Kasumi-1 (cell line): Measurements from ENCODE around the gene DDT.
"Not testable (repeated sequence)": the region's sequence is repeated elsewhere in the genome, so short reads cannot be mapped to it uniquely, and the experiment has no call there.

Source experiments
- DNase-seq, 2 experiments: peaks; one replicate each; lab custom pipeline; 2025; lab: John Stamatoyannopoulos, UW

Gene DDT

GRCh38 chr22:23989583-23990244 is 15.5 kb upstream of the DDT start:
- not testable (repeated sequence) for DNase-seq

GRCh38 chr22:23986538-23987178 is 12.4 kb upstream of the DDT start:
- not testable (repeated sequence) for DNase-seq

- not testable (repeated sequence) for DNase-seq
These were observed 11.8 kb upstream of the DDT start for GRCh38 chr22:23986089-23986488.

DNA sequence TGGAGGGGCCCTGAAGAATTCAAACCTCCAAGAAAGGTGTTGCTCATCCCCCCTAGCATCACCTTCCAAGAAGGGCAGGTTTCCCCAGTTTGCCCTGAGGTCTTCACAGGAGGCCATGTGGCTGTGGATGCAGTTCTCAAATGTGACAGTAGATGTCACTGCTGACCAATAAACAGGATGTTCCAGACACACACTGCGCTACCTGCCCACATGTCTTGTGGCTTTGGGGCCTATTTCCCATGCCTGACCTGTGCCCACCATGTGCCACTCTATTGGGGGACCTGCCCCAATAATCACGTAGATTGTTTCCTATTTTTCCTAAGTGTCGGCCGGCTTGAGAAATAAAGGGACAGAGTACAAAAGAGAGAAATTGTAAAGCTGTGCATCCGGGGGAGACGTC is 10.2 kb upstream of the DDT start:
- peak; percentile 3 to 46 for DNase-seq

DNA sequence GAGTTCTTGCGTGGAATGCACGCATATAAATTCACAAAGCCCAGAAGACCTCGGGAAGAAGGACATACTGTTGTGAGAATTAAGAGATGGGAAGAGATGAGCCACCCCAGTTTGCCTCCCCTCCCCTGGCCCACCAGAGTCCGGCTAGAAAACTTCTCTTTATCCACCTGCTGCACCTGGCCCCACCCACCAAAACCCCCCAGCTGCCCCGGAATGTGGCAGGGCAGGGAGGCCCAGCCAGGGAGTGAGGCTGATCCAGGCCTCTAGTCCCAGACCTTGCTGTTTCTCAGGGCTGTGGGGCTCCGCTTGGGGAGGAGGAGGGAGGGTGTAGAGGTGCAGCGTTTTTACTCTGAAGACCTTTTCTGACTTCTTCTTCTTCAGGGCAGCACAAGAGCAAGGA is 6.3 kb upstream of the DDT start:
- not testable (repeated sequence) for DNase-seq

- not testable (repeated sequence) for DNase-seq
These were observed 5.5 kb upstream of the DDT start, which contains the start of gene GSTT2 for GRCh38 chr22:23979557-23980240. Gene GSTT2, plus strand, starts transcription at chr22:23980134.

GRCh38 chr22:23977304-23977703 is 3.1 kb upstream of the DDT start:
- not testable (repeated sequence) for DNase-seq

GRCh38 chr22:23974836-23975352 is 653 bp upstream of the DDT start:
- not testable (repeated sequence) for DNase-seq

GRCh38 chr22:23971927-23972326 is 2.3 kb downstream of the DDT start:
- DNase-seq, result not testable (repeated sequence)

DNA sequence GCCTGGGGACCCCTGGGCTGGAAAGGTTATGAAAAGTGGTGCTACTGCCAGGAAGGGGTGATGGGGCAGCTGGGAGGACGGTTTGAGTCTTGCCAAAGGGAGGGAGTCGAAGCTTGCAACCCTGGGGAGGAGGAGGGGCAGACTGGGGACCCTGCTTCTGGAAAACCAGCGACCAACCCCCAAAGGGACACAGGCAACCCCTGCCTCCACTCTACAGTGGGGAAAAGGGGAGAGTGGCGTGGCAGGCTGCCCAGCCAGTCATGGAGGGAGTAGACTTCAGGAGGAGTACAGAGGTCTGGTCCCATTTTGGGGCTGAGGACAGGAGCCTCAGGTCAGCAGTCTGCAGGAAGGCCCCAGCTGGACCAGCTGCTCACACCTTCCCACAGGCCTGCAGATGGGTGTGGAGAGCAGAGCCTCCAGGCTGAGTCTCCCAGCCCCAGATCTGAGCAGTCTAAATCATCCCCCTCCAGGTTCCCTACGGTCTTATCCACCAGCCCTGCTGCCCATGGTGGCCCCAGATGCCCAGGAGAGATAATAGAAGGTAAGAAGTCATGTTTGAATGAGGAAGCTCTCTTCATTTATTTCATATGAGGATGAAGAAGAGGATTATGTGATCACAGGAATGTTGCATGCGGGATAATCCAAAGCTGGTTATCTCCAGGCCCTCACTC is 3.3 kb downstream of the DDT start:
- DNase-seq, result no peak

DNA sequence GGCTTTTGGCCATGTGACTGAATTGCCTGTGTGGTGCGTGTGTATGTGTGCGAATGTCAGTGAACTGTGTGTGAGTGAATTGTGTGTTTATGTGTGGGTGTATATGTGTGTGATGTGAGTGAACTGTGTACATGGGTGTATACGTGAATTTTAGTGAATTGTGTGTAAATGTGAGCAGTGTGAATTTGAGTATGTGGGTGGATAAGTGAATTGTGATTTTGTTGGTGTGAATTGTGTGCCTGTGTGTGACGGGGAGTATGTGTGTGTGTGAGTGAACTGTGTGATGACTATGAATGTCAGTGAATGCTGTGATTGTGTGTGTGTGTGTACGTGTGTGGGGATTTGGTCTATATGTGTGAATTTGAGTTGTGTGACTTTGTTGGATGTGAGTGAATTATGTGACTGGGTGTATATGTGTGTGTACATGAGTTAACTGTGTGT is 4.0 kb downstream of the DDT start:
- DNase-seq, result no peak

DNA sequence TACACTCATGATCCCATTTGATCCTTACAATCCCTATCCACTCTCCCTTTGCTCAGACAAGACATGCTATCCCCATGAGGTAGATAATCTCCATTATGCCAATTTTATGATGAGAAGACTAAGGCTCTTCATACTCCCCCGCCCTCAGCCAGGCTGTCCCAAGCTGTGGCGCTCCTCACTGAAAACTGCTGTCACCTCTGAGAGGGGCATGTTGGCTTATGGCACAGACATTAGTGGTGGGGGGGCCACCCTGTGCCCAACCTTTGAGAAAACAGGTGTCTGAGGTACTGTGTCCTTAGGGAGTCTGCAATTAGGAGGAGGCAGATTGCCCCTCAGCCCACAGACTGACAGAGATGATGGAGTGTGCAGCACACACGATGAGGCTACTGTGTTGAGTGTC is 5.2 kb downstream of the DDT start:
- no peak for DNase-seq

GRCh38 chr22:23966568-23966967 is 7.7 kb downstream of the DDT start, which contains the start of gene DDTL:
Gene DDTL, plus strand, starts transcription at chr22:23966888. Its CDS starts 27 bp downstream, at chr22:23966915.
- not testable (repeated sequence) for DNase-seq

DNA sequence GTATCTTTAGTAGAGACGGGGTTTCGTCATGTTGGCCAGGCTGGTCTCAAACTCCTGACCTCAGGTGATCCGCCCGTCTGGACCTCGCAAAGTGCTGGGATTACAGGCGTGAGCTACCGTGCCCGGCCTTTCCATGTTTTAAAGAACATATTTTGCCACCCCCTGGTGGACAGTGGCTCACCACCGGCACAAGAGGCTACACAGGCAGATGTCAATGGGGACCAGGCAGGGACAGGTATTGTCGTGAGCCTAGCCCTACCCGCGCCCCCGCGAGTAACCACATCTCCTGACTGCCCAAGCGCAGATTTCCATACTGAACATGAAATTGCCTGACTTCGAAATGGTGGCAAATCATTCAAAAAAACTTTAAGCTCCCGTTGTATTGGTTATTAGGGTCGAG is 8.1 kb downstream of the DDT start:
- DNase-seq, result not testable (repeated sequence)

GRCh38 chr22:23961084-23961771 is 13.0 kb downstream of the DDT start, which contains the start of gene GSTT2B:
Gene GSTT2B, minus strand, starts transcription at chr22:23961195. Its CDS starts 64 bp downstream, at chr22:23961131.
- not testable (repeated sequence) for DNase-seq

GRCh38 chr22:23956301-23956900 is 17.8 kb downstream of the DDT start:
- peak; percentile 4 to 13 for DNase-seq

GRCh38 chr22:23955886-23956285 is 18.4 kb downstream of the DDT start:
- DNase-seq, result not testable (repeated sequence)

DNA sequence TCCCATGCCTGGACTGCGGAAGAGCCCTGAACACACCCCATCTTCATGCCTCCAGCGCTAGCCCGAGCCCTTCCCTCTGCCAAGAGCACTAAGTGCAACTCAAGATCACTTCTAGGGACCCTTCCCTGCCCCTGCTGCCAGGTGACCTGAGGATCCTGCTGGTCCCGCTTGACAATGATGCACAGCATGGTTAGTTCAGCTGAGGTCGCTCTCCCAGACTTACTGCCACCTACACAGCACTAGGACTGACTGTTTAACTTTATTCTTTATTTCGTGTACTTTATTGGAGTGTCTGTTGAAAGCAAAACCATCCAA is 19.3 kb downstream of the DDT start:
- DNase-seq, result not testable (repeated sequence)

DNA sequence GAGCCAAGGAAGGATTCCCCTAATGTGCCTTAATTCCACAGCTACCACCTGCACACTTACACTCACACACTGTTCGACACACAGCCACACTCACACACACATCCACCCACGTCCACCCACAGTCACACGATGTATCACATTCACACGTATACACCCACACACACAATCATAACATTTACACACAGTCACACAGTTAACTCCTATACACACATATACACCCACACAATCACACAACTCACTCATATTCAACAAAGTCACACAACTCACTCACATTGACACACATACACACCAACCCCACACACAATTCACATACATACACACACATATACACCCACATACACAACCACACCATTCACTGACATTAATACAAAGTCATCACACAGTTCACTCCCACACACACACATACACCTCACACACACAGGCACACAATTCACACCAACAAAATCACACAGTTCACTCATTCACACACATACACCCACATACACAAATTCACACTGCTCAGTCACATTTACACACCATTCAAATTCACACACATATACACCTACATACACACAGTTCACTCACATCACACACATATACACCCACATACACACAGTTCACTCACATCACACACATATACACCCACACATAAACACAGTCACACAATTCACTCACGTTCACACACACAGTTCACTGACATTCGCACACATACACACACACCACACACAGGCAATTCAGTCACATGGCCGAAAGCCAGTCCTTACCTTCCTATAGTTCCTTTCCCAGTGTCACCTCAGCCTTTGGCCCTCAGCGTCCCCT is 19.8 kb downstream of the DDT start:
- DNase-seq, result not testable (repeated sequence)

DNA sequence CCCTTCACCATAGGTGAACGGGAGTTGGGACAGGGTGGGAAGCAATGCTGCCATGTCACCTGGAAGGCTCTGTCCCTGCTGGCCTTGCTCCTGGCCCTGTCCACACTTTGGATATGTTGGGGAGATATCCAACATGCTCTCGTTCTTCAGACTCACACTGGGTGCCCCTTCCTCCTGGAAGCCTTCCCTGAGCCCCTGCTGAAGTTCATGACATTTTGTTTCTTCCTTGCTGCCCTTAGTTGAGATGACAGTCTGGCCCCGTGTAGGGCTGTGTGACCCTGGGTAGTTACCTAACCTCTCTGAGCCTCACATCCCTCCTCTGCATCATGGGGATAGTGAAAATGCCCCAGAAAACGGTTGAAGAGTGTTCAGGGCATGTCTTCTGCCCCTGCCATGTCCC is 20.8 kb downstream of the DDT start:
- not testable (repeated sequence) for DNase-seq
